Fibroblast of pulmonary artery (primary cell): ENCODE results near the gene LAMC1.

ENCODE experiments used
- DNase-seq: peaks from one replicate; pipeline ENCODE4 v3.0.0-alpha.2; 2010; ENCODE audit warnings: low read depth
- H3K4me3 ChIP-seq: replicated peaks from 2 replicates; pipeline ENCODE4 v1.5.1; 2011; ENCODE audit warnings: low read depth, mild to moderate bottlenecking, control low read depth, low read length, moderate library complexity
- TF ChIP-seq, protein P1 (sequence below): IDR thresholded peaks from 2 replicates; pipeline ENCODE4 v1.5.1; 2011; ENCODE audit warnings: mild to moderate bottlenecking, control low read depth, low read length, inconsistent platforms; ENCODE audit errors: missing control alignments

The LAMC1 gene

DNA sequence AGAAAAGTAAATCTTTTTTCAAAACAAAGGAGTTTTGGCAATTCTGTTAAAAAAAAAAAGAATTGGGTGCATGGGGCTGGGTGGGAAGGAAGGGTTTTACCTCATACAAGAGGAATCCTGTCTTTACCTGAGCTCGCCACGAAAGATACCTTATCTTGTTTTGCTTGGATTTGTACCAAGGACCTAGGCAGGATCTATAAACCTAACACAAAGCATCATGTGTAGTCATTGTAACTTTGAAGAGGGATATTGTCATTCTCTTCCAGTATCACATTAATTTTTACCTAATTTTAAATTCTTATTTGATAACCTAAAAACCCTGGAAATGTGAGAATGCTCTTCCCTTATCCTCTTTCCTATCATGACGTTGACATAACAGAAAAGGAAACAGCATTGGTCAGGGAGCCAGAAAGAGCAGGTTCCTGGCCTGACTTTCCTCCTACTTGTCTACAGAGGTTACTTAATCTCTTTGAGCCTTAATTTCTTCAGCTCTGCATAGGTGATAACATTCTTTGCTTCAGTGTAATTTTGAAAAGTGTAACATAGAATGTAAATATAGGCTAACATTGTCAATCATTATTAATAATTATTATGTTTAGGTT is 4.0 kb upstream of the LAMC1 start:
- H3K4me3 ChIP-seq, result no peak overlapping the region
- DNase-seq, result no peak

DNA sequence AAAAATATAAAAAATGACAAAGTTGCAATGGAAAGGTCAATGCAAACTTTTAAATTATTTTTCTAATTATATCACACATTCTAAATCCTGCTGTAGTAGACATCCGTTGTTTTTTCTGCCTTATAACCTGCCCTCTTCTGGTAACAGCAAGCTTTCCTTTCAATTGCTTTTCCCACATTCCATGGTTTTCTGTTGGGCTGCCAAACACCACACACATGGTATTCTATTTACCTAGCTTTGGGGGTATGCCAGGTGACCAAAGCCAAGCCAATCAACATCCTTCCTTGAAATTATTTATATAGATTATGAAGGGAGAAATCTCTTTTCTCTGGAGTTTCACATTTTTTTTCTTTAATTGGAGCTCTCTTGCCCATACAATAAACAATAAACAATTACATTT is 3.4 kb upstream of the LAMC1 start:
- peak; percentile 66 for DNase-seq
- H3K4me3 ChIP-seq, result no peak overlapping the region
- TF ChIP-seq, protein P1, sequence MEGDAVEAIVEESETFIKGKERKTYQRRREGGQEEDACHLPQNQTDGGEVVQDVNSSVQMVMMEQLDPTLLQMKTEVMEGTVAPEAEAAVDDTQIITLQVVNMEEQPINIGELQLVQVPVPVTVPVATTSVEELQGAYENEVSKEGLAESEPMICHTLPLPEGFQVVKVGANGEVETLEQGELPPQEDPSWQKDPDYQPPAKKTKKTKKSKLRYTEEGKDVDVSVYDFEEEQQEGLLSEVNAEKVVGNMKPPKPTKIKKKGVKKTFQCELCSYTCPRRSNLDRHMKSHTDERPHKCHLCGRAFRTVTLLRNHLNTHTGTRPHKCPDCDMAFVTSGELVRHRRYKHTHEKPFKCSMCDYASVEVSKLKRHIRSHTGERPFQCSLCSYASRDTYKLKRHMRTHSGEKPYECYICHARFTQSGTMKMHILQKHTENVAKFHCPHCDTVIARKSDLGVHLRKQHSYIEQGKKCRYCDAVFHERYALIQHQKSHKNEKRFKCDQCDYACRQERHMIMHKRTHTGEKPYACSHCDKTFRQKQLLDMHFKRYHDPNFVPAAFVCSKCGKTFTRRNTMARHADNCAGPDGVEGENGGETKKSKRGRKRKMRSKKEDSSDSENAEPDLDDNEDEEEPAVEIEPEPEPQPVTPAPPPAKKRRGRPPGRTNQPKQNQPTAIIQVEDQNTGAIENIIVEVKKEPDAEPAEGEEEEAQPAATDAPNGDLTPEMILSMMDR, result peak; percentile 40

More for the DNA sequence above, 4.0 kb upstream of the LAMC1 start:
- TF ChIP-seq, protein P1, result no peak

DNA sequence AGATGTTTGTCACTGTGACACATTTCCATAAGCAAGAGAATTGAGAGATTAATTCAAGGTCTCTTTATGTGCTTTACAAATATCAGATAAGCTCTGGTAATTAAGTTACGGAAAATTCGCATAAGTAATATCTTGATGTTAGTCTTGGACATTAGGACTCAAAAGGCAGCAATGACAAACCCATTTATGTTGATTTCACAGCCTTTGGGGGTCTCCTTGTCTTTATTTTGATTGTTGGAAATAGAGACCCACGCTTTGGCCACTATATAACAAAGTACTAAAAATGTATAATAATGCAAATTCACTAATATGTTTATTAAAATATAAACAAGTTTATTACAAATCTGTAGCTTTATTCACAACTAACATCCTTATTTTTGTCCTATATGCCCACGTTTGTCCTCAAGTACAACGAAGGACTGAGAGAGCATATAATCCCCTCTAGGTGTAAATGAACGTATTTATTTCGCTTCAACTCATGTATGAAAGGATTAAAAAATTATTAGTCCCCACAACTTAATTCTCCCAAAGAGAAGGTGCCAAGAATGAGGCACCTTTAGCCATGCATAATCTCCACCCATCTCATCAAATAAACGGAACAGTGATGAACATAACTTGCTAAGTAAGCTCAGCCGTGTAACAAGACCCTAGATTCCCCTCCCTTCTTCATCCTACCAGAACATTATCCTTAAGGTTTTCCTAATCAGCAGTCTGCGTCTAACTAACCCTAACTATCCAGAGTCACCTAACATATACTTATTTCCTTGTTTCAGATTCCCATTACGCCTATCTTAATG is 1.6 kb upstream of the LAMC1 start:
- DNase-seq, result no peak
- peak overlapping the region; percentile 66 for H3K4me3 ChIP-seq
- TF ChIP-seq, protein P1, result no peak

DNA sequence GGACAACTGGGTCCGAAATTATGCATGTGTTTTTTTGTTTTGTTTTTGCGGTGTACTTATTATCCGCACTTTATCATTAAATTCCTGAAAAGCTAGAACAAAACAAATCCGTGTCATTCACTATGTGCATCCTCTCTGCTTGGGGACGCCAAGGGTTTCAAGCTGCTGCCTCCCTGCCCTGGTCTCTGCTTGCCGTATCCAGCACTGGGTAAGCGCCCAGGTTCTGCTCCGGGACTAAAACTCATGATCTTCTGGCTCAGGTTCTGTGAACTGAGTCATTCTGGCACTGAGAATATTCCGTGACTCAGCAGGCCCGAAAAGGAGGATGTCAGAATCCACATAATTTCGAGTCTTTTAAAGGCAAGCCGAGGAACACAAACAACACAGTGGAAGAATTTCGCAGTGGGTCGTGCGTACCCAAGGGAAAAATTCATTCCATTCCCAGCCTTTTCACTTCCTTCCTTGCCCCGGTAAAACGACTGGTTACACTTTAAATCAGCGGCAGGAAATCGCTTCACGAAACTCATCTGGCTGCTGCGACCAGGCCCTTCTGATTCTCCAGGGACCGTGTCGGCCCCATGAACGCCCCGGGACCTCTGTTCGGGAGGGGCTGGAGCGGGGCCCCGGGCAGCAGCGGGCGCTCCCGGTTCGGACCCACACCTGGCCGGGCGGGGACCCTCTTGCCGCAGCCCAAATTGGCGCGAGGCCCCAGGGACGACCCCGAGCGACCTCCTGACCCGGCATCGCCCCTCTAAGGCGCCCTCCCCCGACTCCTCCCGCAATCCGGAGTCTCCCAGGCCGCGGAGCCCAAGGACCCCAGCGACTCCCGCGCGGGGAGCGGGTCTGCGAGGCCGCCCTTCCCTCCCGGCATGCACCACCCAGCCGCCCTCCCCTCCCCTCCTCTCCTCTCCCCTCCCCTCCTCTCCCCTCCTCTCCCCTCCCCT is 746 bp upstream of the LAMC1 start:
- DNase-seq, result peak; percentile 99
- peak overlapping the region; percentile 66 for H3K4me3 ChIP-seq
- TF ChIP-seq, protein P1, result no peak

DNA sequence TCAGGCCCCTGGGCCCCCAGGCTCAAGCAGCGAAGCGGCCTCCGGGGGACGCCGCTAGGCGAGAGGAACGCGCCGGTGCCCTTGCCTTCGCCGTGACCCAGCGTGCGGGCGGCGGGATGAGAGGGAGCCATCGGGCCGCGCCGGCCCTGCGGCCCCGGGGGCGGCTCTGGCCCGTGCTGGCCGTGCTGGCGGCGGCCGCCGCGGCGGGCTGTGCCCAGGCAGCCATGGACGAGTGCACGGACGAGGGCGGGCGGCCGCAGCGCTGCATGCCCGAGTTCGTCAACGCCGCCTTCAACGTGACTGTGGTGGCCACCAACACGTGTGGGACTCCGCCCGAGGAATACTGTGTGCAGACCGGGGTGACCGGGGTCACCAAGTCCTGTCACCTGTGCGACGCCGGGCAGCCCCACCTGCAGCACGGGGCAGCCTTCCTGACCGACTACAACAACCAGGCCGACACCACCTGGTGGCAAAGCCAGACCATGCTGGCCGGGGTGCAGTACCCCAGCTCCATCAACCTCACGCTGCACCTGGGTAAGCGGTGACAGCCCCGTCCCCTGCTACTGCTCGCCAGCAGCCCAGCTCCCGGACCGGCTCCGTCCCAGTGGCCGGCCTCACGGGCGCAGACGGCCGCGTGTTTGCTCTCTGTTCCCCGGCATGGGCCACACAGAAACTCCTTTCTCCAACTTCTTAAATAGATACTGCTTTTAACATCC is 539 bp downstream of the LAMC1 start:
- TF ChIP-seq, protein P1, result peak; percentile 48
- DNase-seq, result peak; percentile 60
- peak overlapping the region; percentile 82 for H3K4me3 ChIP-seq

DNA sequence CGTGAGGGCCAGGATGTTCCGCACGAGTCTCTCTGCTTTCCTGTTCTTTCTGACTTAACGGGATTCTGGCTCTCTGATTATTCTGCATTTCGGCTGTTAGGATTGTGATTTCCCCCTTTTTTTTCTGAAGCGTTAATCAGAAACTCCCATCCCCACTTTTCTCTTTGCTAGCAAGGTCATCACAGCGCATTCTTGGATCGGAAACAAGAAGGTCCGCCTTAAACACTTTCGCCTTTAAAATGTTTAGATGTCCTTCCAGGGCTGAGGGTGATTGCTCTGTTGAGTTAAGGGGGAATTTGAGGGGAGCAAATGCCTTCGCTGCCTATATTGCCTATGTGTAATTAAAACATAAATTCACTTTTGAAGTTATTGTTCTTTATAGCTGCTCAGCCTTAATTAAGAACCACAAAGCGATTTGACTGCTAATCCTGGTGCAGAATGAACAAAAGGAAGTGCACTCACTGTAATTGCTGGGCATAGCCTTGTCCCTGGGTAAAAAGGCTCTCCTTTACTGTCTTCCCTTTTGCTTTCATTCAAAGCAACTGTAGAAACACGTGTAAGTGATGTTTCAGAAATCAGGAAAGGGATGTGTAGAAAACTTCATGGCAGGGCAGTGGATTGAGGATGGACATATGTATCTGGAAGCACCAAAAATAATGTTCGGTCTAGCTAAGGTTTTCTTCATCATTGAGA is 1.2 kb downstream of the LAMC1 start:
- peak; percentile 43 for DNase-seq
- TF ChIP-seq, protein P1, result no peak
- H3K4me3 ChIP-seq, result peak overlapping the region; percentile 82
